DND-41 (cell line): ENCODE data around the gene JOSD2.

Source experiments
- ATAC-seq: fragments of 200-7000 bp; cut with Tn5 transposase; 3 replicates; pipeline ENCODE4 v1.9.1; 2021; ENCODE audit warnings: low read depth; ENCODE audit not compliant: insufficient read depth
- DNase-seq: peaks from one replicate; pipeline ENCODE4 v3.0.0-alpha.2; 2020
- H2AFZ ChIP-seq: 2 replicates; pipeline ENCODE4 v1.6.0; 2012; ENCODE audit warnings: low read depth, low read length
- H3K27ac ChIP-seq: 2 replicates; pipeline ENCODE4 v1.5.1; 2012; ENCODE audit warnings: low read length, inconsistent platforms
- H3K27me3 ChIP-seq: fragments of 200-600 bp; sonication (generic); 2 replicates; pipeline ENCODE4 v1.6.0; 2012; ENCODE audit warnings: low read length, mild to moderate bottlenecking, inconsistent platforms; ENCODE audit not compliant: insufficient read depth, poor library complexity
- H3K36me3 ChIP-seq: 2 replicates; pipeline ENCODE4 v1.5.1; 2012; ENCODE audit warnings: low read length, inconsistent platforms; ENCODE audit not compliant: insufficient read depth
- H3K4me1 ChIP-seq: 2 replicates; pipeline ENCODE4 v1.5.1; 2012; ENCODE audit warnings: mild to moderate bottlenecking, low read length; ENCODE audit not compliant: insufficient read depth
- H3K4me2 ChIP-seq: 2 replicates; pipeline ENCODE4 v1.6.0; 2012; ENCODE audit warnings: mild to moderate bottlenecking, moderate library complexity, low read length, inconsistent platforms; ENCODE audit not compliant: insufficient read depth
- H3K4me3 ChIP-seq, 2 experiments: fragments of 200-600 bp in 1 of 2; shearing (Covaris generic) in 1 of 2; 2 replicates each; pipeline ENCODE4 v1.5.1; 2012 to 2016; ENCODE audit warnings: inconsistent platforms in 2 of 2, low read length in 2 of 2, mild to moderate bottlenecking in 2 of 2, low read depth in 1 of 2, moderate library complexity in 1 of 2
- H3K79me2 ChIP-seq: 2 replicates; pipeline ENCODE4 v1.6.0; 2012; ENCODE audit warnings: low read length, inconsistent platforms; ENCODE audit not compliant: insufficient read depth
- H3K9ac ChIP-seq: 2 replicates; pipeline ENCODE4 v1.6.0; 2012; ENCODE audit warnings: low read depth, mild to moderate bottlenecking, inconsistent platforms, low read length, moderate library complexity
- H3K9me3 ChIP-seq: 2 replicates; pipeline ENCODE4 v1.5.1; 2012; ENCODE audit warnings: low read length, moderate library complexity, mild to moderate bottlenecking, inconsistent platforms; ENCODE audit not compliant: insufficient read depth, severe bottlenecking
- H4K20me1 ChIP-seq: 2 replicates; pipeline ENCODE4 v1.6.0; 2012; ENCODE audit warnings: low read length; ENCODE audit not compliant: insufficient read depth
- EZH2 ChIP-seq: IDR thresholded peaks from 3 replicates; pipeline ENCODE4 v1.6.1; 2012; ENCODE audit warnings: borderline replicate concordance, low read depth, mild to moderate bottlenecking, moderate library complexity, low read length, inconsistent platforms; ENCODE audit not compliant: severe bottlenecking
- TF ChIP-seq, protein P1 (sequence below): IDR thresholded peaks from 2 replicates; pipeline ENCODE4 v1.5.1; 2012; ENCODE audit warnings: borderline replicate concordance, low read length, moderate library complexity, mild to moderate bottlenecking; ENCODE audit not compliant: poor library complexity, severe bottlenecking; ENCODE audit errors: extremely low read depth

The JOSD2 gene

DNA sequence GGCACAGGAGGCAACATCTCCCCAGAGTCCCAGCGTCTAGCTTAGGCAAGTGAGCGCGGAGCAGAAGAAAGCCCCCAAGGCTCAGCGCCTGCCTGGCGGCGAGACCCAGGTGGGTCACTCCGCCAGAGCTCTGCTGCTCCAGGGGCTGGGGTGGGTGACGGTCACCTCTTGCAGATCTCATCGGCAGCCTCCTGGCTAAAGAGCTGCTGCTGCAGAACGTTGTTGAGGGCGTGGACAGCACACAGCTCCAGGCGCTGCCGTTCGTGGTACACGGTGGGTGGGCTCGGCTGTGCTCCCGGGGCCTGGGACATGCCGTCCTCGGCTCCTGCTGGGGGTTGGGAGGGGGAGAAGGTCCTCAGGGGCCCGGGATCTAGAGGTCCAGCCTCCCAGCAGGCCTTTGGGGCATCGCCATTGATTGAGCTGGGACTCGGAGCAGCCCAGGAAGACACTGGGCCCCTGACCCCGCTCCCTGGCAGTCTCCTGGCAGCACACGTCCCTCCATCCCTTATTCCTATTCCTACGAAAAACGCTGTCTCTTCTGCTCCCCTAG is 795 bp downstream of the JOSD2 start:
- ATAC-seq = no peak
- Histone ChIP-seq H3K9me3 (no peaks in the 10 kb centered on the region), H3K4me2 (peak overlapping the region; percentile 93), H3K79me2 (peaks cover 6% of the 10 kb centered on the region; the same call in 1 of the 2 replicates), H3K4me1 (peaks cover 21% of the 10 kb centered on the region), H3K36me3 (no peaks in the 10 kb centered on the region), H2AFZ (no peak overlapping the region; the same call in 1 of the 2 replicates), H3K27me3 (no peaks in the 10 kb centered on the region), H4K20me1 (no peaks in the 10 kb centered on the region), H3K9ac (peak overlapping the region; percentile 68), H3K4me3 (peak overlapping the region; percentile 61 to 90; a peak in 3 of 4 replicates), H3K27ac (peak overlapping the region; percentile 81)
- DNase-seq = no peak
- no peak for TF ChIP-seq EZH2
- TF ChIP-seq, protein P1, sequence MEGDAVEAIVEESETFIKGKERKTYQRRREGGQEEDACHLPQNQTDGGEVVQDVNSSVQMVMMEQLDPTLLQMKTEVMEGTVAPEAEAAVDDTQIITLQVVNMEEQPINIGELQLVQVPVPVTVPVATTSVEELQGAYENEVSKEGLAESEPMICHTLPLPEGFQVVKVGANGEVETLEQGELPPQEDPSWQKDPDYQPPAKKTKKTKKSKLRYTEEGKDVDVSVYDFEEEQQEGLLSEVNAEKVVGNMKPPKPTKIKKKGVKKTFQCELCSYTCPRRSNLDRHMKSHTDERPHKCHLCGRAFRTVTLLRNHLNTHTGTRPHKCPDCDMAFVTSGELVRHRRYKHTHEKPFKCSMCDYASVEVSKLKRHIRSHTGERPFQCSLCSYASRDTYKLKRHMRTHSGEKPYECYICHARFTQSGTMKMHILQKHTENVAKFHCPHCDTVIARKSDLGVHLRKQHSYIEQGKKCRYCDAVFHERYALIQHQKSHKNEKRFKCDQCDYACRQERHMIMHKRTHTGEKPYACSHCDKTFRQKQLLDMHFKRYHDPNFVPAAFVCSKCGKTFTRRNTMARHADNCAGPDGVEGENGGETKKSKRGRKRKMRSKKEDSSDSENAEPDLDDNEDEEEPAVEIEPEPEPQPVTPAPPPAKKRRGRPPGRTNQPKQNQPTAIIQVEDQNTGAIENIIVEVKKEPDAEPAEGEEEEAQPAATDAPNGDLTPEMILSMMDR = no peak

DNA sequence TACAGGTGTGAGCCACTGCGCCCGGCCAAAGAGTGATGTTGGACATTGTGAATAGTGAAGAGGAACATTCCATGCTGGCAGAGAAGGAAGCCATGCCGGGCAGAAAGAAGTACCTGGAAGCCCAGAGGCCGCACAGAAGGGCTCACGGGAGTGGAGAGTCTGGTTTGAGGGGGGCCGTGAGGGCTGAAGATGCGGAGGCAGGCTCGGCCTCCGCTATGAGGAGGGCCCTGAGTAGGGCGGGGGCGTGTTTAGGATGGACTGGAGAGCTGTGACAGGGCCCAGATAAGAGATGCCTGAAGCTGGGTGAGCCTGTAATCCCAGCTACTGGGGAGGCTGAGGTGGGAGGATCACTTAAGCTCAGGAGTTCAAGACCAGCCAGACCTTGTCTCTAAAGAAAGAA is 1.6 kb downstream of the JOSD2 start:
- Histone ChIP-seq H3K27ac (no peak overlapping the region), H3K79me2 (peaks cover 6% of the 10 kb centered on the region; the same call in 1 of the 2 replicates), H3K9me3 (no peaks in the 10 kb centered on the region), H4K20me1 (no peaks in the 10 kb centered on the region), H3K4me2 (no peak overlapping the region), H3K27me3 (no peaks in the 10 kb centered on the region), H3K4me1 (peaks cover 21% of the 10 kb centered on the region), H2AFZ (no peak overlapping the region), H3K4me3 (no peak overlapping the region), H3K36me3 (no peaks in the 10 kb centered on the region), H3K9ac (no peak overlapping the region)
- TF ChIP-seq EZH2 = no peak
- ATAC-seq (no peak), DNase-seq (no peak)

DNA sequence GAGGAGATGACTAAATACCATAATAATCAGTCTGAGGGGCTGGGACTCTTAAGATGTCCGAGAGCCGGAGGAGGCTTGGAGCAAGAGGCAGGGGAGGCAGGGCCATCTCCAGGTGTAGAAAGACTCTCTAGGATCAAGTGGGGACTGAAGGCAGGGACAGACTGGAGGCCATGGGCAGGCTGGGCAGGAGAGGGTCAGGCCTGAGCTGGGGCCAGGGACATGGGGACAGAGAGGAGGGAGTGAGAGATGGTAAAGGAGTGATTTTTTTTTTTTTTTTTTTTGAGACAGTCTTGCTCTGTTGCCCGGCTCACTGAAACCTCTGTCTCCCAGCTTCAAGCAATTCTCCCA is 2.2 kb downstream of the JOSD2 start:
- H2AFZ ChIP-seq = no peak overlapping the region
- no peak overlapping the region for H3K4me3 ChIP-seq
- no peaks in the 10 kb centered on the region for H3K9me3 ChIP-seq
- H3K4me2 ChIP-seq = no peak overlapping the region
- TF ChIP-seq, protein P1 = no peak
- H3K79me2 ChIP-seq = peaks cover 6% of the 10 kb centered on the region; the same call in 1 of the 2 replicates
- no peaks in the 10 kb centered on the region for H4K20me1 ChIP-seq
- H3K27me3 ChIP-seq = no peaks in the 10 kb centered on the region
- ATAC-seq (no peak), DNase-seq (no peak)
- H3K4me1 ChIP-seq = peaks cover 21% of the 10 kb centered on the region
- no peak overlapping the region for H3K27ac ChIP-seq
- no peak overlapping the region for H3K9ac ChIP-seq
- H3K36me3 ChIP-seq = no peaks in the 10 kb centered on the region

DNA sequence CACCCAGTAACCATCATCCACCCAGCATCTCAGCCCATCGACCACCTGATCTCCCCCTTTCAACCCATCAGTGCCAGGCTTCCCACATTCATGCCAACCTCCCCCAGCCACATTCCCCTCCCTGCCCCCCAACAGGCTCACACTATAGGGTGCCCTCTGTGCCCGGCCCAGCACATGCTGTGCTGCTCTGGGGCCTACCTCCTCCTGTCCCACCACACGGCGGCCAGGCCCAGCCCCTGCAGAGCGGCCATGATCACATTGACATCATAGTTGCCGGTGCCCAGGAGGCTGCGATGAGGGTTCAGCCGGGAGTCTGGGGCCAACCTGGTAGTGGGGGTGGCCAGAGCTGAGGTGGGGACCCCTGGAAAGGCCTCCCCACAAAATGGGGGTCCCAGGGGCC is 3.6 kb downstream of the JOSD2 start:
- Histone ChIP-seq H3K79me2 (peaks cover 6% of the 10 kb centered on the region; the same call in 1 of the 2 replicates), H3K4me3 (no peak overlapping the region), H3K36me3 (no peaks in the 10 kb centered on the region), H4K20me1 (no peaks in the 10 kb centered on the region), H3K9me3 (no peaks in the 10 kb centered on the region), H3K27me3 (no peaks in the 10 kb centered on the region), H2AFZ (no peak overlapping the region), H3K4me1 (peaks cover 21% of the 10 kb centered on the region), H3K9ac (no peak overlapping the region), H3K4me2 (no peak overlapping the region), H3K27ac (no peak overlapping the region)
- DNase-seq (no peak), ATAC-seq (no peak)
- TF ChIP-seq EZH2 = no peak
- TF ChIP-seq, protein P1 = no peak
